Activated T-cell treated with anti-CD3 and anti-CD28 coated beads, Interleukin-2, amount 50 U/mL, for 1 hour (primary cell): ENCODE results near the gene UROC1.

Experiments
- DNase-seq: peaks from one replicate; pipeline ENCODE4 v3.0.0-alpha.2; 2020

The UROC1 gene

GRCh38 chr3:126529585-126530170 lies 12.1 kb upstream of the UROC1 start:
- DNase-seq = no peak

DNA sequence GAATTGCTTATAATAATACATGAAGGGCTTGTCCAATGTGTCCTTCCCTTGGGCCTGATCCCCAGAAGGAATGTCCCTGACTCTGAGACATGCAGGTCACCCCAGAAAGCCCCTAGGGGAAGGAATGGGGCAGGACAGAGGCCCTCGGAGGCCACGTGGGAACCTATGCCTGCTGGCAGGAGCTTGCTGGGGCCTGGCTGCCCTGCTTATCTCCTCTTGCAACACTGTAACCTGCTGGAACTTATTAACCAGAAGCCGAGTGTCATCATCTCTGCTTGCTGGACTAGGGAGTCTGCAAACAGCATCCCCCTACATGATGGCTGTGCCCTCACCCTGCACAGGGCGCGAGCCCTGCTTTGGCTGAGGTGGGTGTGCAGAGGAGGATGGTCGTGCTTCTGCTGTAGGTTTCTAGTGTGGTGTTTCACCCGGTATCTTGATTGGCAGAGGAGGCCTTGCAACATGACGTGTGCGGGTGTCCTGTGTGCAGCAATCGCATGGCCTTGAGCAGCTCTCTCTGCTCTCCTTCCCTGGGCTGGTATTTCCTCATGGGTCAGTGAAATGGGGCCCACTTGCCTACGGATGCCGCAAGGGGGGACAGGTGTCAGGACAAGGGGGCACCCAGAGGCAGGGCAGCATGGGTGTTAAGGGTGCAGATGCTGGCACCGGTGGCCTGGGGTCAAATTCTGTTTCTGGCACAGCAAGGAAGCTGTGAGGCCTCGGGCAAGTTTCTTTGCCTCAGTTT lies 11.4 kb upstream of the UROC1 start:
- no peak for DNase-seq

DNA sequence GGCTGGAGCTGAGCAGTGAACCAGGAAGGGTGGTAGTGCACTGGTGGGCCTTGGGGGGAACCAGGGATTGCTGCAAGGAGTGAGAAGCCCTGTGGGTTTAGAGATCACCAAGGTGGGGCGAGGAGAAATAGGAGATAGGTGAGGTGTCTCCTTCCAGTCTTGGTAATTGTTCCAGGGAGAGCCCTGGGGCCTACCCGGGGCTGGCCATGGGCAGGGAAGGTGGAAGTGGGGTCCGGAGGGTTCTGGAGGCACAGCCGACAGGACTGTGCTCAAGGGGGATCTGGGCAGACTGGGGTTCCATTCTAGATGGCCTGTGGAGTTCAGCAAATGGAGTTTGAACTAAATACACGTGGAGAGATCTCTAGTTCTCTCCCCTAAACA lies 10.8 kb upstream of the UROC1 start:
- DNase-seq = no peak

DNA sequence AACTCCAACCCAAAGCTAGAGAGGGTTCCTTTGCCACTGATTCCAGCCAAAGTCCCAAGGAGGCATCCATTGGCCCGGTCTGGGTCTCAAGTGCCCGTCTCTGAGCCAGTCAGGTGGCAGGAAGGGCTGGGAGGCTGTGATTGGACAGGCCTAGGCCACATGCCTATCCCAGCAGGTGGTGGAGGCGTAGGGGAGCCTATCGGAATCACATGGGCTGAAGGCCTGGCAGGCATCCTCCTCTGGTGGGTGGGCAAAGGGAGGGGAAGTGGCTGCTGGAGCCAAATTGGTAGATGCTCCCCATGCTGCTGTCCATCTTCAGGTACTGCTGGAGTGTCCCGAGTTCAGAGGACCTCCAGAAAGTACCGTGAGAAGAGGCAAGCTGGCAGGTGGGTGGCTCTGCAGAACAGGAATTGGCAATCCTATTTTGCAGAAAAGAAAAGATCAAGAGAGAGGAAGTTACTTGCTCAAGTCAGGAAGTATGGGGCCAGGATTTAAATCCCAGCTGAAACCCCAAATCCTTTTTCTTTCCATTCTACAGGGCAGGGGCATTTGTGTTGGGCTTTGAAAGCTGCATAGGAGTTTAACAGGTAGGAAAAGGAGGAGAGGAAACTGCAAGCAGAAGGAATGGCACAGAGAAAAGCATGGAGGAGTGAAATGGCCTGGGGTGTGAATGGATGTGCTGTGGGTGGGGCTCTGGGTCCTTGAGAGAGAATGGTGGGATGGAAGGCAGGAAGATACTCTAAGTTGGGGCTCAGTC lies 10.1 kb upstream of the UROC1 start:
- no peak for DNase-seq

GRCh38 chr3:126527006-126527405 lies 9.4 kb upstream of the UROC1 start:
- no peak for DNase-seq

- DNase-seq = no peak
Observed at GRCh38 chr3:126526668-126527005, 9.1 kb upstream of the UROC1 start.

DNA sequence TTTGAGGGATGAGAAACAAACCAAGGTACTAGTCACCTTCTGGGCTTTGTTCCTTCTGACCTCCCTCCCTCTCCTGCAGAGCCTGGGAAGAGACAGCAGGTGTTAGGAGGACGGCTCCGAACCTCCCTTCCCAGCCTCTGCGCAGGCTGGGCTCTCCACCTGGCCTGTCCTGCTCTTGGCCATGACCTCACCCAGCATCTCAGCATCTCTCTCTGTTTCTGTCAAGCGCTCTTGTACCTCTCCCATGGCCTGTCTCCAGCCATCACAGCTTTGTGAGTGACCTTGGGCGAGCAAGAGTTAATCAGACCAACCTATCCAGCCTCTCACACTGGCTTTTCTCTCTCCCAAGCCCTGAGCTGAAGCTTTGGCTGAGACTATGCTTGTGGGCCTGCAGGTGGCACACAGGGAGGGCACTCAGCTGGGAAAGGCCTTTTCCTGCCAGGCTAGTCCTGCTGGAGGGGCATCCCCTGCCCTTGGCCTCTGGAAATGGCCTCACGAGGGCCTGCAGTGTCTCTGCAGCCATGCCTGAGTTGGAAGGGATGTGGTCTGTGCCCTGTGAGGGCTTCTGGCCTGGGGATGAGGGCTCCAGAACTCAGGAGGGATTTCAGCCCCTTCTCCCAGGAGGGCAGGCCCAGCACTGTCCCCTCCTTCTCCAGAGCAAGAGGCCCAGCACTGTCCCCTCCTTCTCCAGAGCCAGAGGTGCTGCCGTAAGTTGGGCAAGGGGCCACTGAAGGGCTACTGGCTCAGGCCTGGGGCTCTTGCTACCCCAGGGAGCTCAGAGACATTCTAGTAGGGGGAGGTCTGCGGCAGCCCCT lies 8.5 kb upstream of the UROC1 start:
- no peak for DNase-seq

DNA sequence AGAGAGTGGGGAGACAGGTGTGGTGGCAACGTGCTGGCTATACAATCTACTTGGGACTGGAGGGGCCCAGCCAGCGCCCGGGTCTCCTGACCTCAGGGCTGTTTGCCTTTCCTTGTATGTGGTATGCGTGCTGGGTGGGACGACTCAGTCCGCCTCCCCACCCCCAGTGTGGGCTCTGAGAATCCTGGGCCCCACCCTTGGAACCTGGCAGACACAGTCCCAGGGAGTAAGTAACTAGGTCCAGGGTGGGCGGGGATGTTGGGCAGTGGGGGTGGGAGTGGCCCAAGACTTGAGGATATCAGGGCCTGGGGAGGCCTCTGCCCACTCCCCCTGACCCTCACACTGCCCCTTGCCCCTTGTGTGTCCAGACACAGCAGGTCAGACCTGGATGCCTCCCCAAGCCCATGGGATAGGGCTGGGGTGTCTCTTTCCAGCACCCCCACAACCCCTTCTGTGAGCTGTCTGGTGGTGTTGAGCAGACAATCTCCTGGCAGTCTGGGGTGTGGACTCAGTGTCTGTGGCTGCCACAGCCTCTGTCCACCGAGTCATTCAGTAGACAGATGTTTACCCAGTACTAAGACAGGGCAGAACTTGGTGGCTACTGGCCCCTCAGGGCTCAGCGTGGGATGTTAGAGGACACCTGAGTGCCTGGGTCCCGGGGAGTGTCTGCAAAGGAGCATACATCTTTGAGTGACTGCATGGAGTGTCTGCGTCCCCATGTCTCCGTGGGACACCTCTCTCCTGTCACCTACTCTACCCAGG lies 7.7 kb upstream of the UROC1 start:
- no peak for DNase-seq

DNA sequence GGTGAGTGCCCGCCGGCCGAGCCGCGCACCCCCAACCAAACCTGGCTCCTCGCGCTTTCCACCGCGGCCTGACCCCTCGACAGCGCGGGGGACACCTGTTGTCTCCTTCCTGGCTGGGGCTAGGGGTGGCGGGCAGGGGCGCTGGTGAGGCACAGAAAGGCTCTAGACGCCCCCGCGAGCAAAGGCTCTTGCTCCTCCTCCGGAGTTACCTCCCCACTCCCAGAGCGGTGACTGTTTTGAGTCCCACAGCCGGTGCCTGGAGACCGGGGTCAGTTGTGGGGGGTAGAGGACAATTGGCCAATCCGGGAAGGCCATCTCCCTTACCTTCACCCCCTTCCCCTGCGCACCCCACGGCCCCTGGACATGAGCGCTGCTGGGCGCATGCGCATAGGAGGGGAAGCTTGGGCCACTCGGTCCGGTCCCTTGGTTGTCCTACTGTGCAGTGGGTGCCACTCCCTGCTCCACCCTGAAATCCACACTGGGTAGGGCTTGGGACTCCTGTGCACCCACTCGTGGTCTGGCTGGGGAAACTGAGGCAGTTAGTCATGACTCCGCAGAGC lies 6.9 kb upstream of the UROC1 start:
- no peak for DNase-seq

- DNase-seq = no peak
Observed at GRCh38 chr3:126523745-126524428, 6.3 kb upstream of the UROC1 start, which contains the start of gene CHST13. Gene CHST13 (plus strand): TSS chr3:126524155. CDS start chr3:126524333, 178 bp downstream.

- peak; percentile 47 for DNase-seq
Observed at GRCh38 chr3:126522363-126522788, 4.8 kb upstream of the UROC1 start.

DNA sequence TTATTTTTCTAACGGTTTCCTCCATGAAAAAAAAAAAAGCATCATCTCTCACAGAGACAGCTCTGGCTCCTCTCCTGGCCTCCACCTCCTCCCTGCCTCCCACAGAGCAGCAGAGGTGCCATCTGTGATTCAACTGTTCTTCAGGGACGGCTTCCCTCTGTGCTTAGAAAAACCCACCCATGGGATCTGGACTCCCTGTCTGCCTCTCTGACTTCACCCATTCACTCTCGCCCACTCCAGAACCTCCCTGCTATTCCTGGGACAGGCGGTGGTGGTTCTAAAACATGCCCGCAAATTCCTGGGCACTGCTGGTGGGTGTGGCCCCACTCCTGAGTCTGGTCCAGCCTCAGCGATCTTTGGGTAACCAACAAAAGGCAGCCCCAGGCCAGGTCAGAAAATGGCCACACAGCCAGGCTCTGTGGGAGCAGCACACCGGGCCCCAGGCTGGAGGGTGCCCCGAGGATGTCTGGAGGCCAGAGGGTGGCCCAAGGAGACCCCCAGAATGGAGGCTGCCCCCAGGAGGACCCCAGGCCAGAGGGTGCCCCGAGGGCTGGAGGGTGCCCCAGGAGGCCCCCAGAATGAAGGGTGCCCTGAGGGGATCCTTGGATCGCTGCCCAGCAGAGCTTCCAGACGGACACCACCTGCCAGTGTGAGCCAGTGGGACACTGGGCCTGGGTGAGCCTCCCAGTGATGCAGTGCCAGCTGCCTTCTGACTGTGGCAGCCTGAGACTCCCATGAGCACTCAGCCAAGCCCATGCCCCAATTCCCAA lies 3.7 kb upstream of the UROC1 start:
- DNase-seq = no peak

DNA sequence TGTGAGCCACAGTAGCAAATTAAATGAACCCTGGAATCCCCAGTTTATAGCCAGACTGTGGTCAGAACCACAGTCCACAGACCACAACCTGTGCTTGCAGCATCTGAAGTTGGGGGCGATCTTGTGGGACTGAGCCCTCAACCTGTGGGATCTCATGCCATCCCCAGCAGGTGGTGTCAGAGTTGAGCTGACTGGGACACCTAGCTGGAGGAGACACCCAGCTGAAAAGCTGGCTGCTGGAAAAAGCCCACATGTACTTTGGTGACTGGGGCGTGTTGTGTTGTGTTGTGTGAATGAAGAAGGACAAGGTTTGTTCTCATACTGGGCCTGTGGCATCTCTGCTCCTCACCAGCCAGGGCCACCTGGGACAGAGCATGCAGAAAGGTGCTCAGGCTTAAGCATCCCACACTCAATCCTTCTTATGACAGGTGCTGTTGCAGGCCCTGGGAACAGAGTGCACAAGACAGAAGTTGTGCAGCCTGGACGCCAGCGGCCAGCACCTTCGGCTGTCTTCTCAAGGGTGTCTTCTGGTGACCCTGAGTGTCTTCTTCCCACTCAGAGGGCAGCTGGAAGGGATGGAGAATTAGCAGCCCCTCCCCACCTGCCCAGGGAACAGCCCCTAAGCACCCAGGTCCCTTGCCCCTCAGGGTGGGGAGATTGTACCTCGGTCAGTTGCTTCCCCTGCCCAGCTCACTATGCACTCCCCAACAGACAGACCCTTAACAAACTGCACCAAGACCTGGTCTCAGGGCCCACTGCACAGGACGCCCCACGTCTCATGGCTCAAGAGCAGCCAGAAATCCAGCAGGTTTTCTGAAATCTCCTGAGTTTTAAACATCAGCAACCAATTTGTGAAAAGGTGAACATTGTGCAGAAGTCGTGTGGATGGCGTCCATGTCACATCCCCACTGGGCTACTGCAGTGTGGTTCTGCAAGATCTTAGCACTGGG lies 2.2 kb upstream of the UROC1 start:
- no peak for DNase-seq

DNA sequence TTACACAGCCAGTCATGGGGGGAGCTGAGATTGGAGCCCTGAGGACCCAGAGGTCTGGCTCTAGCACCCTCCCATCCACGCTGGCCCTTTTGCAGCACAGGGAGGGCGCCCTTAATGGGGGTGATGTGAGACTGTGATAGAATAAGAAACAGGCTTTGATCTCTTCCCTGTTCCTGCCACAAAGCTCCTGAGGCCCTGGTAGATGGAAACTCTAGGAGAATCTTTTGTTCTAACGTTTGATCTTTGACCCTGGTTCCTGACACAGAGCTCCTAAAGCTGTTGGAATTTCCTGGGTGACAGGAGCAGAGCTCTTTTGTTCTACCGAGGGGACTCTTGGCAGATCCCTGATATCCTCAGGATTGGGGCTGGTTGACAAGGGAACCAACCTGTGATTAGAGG lies 1.2 kb upstream of the UROC1 start:
- no peak for DNase-seq

DNA sequence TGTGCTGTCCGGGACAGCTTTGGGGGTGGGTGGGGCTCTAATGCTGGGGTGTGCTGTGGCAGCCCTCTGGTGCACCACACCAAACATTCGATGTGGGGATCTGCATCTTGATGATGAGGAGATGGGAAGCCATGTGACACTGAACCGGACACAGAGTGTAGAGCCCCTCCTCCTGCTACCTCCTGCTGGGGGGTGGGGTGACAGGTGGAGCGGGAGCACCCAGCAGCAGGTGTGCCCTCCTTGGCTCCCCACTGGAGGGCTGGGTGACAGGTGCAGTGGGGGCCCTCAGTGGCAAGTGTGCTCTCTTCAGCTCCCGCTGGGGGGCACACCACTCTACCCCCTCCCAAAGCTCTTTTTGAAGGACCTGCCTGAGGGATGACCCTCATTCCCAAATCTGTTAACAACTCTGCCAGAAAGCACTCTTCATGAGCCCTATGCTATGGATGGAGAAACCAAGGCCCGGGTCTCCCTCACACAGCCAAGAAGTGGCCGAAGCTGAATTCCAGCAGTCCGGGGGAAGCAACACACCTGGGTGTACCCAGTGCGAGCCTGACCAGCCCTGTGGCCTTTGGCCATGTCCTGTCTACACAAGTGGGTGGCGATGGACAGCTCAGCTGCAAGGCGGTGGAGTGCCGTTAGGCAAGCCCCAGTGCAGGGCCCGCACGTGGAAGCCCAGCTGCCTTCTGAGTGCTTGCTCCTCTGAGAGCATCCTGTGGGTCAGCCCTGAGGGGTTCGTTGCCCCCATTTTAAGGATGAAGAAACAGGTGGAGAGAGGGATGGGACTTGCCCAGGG lies 609 bp upstream of the UROC1 start:
- DNase-seq = no peak

GRCh38 chr3:126516936-126517290 lies 660 bp downstream of the UROC1 start:
- no peak for DNase-seq

DNA sequence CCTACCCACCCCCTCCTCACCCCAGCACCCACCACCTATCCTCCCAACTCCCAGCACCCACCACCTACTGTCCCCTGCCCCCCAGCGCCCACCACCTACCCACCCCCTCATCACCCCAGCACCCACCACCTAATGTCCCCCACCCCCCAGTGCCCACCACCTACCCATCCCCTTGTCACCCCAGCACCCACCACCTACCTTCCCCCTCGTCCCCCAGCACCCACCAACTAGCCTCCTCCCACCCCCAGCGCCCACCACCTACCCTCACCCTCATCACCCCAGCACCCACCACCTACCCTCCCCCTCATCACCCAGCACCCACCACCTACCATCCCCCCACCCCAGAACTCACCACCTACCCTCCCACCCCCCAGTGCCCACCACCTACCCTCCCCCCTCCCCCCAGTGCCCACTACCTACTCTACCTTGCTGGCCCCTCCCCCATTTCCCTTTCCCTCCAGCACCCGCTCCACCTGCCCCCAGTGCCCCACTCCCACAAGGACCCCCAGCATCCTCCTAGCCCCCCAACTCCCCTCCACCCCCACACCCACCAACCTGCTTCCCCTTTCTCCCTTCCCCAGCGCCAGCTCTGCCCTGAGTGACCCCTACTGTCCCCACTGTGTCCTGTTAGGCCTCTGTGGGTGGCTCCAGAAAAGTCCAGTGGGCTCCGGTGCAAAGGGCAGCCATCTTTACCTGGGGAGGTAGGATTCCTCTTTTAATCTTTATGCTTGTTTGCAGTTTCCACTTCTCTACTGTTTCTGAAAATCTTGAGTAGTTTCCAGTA lies 1.2 kb downstream of the UROC1 start:
- DNase-seq = no peak
